NCI-H226 (cell line): Measurements from ENCODE around the gene ZBTB21.

Experiments
- DNase-seq: peaks from one replicate; pipeline ENCODE4 v3.0.0-alpha.2; 2015

ZBTB21 gene

DNA sequence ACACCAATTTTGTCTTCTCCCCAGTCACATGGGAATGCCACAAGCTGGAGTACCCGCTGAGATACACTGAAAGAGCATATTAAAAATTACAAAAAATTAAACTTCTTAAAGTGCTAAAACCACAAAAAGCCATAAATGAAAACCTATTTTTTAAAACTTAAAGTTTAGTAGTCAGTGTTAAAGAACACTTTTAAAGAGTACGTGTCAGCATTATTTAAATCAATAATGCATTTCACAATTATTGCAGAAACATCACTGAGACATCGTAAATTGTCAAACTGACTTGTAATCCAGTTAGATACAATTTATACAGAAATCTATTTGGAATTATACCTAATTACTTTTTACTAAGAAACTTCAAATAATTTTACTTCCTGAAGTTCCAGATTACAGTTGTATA is 22.9 kb downstream of the ZBTB21 start:
- no peak for DNase-seq

DNA sequence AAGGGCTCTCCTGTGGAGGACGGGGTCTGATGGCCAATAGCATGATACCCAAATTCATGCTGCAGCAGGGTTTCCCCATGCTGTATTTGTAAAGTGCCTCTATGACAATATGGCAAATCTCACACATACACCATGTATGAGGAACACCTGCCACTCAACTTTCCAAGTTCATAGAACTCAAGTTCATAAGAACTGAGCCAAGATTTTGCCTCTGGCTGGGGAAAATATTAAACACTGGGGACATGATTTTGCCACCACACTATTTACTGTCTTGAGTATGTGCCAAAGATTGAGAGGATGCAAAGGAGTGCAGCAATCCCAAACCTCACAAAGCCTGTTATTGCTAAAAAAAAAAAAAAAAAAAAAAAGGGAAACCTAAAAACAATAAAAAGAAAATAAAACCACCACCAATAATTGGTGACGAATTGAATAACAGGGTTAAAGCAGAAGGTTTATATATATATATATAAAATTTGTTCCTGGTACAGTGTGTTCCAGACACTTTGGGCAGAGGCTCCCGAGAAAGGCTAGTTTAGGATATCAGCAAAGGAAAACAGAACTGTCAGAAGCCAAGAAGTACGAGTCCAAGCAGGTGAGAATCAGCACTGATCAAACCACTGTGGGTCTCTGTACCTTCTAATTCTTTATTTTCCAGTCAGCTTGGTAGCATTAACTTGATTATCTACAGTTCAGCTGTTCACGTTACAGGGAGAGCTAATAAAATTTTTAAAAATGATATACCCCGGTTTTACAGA is 24.3 kb downstream of the ZBTB21 start:
- DNase-seq, result no peak

DNA sequence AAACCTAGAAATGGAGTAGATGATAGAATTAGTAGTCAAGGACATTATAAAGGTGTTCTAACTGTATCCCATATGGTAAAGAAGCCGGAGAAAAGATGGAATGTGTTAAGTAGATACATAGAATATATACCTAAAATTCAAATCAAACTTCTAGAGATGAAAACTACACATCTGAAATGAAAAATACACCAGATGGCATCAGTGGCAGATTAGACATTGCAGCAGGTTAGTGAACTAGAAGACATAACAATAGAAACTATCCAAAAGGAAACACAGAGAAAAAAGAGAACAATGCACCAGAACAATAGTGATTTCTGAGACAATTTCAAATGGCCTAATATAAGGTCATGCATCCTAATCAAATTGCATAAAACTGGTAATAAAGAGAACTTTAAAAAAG is 26.9 kb downstream of the ZBTB21 start:
- no peak for DNase-seq

DNA sequence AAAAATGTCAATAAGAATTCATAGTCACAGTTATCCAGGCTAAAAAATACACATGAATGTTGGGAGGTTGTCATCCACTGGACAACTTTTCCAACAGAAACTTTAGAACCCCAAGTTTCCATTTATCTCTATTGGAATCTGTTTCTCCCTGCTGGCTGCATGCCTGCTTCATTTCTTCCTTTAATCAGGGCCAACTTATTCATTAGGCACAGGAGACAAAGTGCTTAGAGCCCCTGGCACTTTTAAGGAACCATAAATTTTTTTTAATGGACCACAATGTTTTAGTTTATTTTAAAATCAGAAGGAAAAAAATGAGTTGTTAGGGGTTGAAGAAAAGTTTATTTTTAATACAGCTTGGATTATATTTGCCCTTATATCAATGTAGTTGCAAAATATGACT is 29.6 kb downstream of the ZBTB21 start:
- no peak for DNase-seq

DNA sequence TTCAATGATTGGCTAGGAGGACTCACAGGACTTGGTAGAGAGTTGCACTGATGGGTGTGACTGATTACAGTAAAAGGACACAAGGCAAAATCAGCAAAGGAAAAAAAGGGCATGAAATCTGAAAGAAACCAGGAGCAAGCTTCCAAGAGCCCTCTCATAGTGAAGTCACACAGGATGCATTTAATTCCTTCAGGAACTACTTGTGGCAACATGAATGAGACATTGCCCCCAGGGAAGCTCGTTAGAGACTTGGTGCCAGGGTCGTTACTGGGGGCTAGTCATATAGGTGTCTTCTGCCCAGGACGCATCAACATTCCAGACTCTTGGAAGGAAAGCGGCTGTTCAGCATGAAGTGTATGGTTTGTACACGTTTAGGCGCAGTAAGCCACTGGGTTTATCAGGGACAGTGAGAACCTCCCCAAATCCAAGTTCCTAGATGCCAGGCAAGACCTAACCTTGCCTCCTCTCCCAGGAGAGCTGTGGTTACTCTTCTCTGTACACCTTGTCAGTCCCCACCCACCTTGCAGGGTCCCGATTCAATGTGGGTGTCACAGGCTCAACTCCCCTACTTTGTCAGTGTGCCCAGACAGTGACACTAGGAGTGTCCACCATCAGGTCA is 30.3 kb downstream of the ZBTB21 start:
- DNase-seq, result no peak

DNA sequence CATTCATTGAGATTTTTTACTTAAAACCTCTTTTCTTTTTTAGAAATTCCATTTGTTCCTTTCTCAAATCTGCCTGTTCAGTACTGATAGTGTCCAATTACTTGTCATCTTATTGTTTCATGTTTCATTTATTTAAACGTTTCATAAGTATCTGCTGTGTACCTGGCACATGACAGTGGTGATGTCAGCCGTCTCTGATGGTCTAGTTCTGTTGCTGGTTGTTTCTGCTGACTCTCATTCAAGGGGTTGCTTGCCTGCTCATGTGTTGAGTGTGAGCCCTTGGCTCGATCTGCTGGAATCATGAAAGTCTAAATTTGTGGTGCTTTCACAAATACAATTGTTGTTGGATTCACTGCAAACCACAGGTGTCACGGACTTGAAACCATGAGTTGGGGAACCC is 30.8 kb downstream of the ZBTB21 start:
- no peak for DNase-seq

DNA sequence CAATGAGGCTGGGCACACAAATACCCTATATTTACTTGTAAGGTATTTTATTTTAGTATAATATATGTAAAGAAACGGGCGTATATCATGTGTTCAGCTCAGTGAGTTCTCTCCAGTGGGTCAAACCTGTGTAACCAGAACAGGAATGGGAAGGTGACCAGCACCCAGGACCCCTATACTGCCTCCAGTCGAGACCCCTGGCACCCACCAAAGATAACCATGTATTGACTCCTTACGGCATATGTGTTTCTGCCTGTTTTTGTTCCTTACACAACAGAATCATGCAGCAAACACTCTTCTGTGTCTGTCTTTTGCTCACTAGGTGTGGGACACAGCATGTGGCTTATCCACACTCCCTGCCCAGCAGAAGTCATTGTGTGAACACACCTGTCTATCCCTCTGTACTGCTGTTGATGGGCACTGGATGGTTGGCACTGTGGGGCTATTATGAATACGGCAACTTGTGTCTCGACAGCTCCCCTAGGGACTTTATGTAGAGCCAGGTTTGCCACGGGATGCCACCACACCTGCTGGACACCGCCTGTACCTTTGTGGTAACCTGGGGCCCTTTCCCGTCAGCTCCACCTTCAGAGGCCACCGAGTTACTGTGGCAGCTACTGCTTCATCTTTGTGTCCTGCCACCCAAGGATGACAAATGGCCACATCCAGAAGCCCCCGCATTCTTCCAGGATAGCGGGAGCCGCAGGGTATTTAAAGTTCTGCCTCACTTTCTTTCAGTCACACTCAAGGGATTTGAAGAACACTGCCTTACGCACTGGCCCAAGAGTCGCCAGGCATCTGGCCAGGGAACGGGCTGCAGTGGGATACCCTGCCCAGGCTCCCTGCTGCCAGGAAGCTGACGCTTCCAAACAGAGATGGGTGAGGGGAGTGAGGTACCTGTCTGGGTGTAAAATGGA is 32.9 kb downstream of the ZBTB21 start:
- DNase-seq, result no peak

DNA sequence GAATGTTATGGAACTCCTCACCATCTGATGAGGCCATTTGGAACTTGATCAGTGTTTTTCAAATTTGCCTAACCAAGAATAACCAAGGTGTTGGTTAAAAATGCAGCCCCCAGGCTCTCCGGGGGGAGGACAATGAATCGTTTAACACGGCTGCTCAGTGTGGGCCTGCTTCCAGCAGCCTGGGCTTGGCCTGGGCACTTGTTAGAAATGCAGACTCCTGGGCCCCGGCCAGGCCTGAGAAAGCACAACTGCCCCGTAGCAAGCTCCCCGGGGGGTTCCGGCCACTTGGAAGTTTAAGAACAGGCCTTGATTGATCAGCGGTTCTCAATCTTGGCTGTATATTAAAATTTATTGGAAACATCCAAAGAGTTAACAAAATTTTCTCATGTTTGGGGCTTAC is 33.5 kb downstream of the ZBTB21 start:
- no peak for DNase-seq

DNA sequence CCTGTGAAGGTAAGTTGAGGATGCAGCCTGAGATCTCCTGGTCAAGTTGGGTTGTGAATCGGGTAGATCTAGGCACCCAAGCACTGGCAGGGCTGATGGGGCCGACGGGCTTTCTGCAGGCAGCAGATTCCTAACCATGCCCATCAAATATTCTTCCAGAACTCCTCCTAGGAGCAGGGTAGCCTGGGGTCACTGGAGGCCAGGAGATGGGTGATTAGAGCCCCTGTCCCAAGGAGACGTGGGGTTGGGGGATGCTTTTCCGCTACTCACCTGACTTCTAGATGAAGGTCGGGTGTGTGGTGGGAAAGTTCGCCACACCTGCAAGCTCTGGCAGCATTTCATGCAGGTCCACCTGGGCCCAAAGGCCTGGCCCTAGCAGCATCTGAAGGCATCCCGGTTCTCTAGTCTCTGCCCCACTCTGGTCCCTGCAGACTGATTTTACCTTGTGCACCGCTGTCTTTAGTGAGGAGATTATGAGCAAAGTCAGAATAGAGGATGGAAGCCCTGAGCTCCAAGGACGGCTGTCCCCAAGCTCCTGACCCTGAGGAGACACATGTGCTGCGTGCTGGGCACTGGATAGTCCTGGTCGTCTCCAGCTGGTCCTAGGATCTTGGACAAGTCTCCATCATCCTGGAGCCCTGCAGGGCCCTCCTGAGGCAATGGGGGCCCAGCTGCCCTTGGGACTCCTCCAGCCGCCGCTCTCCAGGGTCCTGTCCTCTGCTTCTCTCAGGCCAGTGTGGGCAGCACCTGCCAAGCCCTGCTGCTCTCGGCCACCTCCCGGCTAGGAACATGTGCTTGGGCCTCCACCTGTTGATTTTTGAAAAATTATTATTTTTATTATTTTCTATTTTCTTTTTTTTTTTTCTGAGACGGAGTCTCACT is 34.5 kb downstream of the ZBTB21 start:
- DNase-seq, result no peak

DNA sequence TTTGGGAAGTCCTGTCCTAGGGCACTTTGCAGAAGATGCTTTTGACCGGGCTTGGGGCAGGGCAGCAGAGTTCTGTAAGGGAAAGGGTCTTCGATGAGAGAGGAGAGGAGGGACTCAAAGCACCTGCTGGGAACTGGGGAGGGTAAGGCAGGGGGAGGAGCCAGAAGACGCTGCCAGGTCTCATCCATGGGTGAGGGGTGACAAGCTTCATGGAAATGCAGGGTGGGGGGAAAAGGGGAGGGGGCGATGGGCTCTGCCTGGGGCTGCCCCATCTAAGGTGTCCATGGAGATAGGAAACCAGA is 35.5 kb downstream of the ZBTB21 start:
- no peak for DNase-seq

DNA sequence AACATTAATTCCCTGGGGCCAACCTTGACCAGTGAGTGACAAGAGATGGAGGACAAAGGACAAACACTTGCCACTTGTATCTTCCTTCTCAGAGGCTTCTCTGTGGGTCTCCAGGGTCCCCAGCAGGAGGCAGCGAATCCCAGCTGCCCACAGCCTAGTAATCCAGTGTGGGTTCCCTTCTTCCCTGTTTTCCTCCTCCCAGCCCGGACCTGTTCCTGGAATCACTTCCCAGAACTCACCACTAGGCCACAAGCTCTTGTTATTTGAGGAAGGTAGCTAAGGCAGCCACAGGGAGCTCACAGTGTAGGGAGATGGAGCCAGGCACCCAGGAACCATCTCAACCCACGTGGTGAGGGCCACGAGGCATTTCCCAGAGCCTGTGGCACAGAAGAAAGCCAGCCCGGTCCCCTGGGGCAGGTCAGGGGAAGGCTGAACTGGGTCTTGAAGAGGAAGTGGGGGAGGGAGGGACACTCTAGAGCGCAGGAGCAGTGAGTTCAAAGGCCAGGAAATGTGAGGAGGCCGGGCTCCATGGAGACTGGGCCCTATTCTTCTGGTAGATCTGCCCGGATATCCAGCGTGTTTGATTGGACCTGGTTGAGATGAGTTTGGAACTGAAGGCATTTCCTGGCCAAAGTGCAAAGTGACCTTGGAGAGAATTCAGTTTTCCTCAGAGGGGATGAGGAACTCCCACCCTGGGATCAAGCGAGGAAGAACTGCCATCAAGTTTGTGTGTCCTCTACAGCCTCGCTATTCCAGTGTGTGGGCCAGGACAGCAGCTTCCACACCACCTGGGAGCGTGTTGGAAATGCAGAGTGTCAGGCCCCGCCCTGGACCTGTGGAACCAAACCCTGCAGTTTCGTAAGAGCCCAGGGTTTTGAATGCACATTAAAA is 36.1 kb downstream of the ZBTB21 start:
- no peak for DNase-seq

DNA sequence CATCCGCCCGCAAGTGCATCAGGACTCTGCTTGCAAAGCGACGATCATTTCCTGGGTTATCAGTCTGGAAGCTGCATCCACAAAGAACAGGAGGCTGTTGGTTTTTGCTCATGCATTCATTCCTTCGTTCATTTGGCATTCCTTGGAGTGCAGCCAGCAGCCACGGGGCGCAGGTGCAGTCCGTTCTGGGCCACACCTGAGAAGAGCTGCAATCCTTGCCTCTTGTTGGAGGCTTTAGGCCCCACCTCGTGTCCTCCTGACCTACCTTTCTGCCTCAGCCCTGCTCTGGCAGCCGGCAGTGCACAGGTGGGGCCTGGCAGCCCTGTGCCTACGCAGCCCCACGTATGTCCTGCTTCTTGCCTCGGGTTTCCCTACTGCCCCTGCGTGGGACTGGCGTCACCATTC is 36.7 kb downstream of the ZBTB21 start:
- no peak for DNase-seq

DNA sequence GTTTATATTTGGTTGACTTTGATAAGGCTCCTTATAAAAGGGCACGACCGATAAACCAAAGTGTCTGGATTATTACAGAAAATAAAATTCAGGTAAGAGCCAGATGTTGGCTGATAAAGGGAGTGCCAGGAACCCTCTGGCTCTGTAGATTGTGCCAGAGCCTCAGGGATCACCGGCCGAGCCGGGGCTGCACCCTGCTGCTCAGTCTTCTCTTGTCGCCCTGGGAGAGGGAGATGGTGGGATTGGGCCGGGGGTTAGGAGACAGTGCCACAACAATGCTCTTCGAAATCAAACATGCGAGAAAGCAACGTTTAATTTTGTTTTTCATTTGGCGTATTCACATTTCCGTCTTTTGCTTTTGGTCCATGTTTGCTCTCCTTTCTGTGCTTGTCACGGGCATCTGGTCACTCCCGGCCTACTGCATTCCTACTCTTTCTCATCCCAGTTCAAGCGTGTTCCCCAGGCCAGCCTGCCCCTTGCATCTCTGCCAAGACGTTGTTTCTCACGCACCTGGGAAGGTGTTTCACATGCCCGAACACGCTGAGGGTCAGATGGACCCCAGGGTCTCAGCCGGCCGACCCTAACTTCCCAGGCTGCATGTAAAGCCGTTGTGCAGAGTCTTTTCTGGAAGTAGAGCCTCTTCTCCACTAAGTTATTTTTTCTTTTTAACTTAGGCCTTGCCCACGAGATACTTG is 37.5 kb downstream of the ZBTB21 start:
- DNase-seq, result no peak

DNA sequence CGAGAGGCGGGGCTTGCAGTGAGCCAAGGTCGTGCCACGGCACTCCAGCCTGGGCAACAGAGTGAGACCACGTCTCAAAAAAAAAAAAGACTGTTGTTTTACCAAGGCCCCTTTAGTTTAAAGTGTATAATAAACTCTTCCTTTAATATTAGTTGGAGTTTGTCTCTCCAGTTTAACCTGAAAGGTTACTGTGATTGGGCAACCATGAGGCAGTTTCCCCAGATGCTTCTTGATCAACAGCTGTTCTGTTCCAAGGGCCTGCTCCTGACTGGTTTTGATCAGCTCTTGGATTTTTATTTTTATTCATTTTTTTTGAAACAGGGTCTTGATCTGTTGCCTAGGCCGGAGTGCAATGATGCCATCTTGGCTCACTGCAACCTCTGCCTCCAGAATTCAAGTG is 38.3 kb downstream of the ZBTB21 start:
- DNase-seq, result no peak

DNA sequence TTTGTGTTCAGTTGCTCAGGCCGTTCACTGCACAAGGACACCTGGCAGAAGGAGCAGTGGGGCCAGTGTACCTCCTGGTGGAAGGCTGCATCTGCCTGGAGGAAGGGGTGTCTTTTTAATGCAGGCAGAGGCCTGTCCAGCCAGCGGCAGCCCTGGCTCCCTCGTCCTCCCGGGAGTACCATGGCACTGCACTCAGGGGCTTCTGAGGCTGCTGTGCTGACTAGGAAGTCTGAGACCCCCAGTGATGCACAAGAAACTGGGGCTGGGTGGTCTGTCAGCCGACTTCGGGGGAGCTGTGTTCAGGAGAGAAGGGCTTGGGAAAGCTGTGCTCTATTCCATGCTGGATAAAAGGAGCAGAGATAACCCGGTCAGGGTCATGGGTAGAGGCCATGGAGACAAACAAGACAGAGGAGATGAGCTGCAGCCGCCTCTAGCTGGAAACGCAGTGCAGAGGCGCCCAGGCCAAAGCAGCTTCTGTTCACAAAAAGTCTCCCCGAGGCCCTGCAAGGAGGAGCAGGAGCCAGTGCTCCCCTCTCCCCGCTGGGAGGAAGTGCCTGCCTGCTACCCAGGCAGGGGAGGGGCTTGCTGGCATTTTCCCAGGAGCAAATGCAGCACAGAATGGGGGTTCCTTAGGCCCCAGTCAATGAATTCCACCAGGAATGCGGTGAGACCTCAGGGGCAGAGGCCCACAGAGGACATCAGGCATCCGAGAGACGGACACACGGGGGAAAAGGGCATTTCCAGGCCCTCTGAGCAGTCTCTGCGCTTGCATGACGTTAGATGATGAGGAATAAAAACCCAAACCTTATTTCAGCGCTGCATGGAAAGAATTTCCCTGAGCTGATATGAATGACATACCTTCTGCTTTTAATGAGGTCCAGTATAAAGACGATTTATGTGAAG is 39.2 kb downstream of the ZBTB21 start:
- no peak for DNase-seq

DNA sequence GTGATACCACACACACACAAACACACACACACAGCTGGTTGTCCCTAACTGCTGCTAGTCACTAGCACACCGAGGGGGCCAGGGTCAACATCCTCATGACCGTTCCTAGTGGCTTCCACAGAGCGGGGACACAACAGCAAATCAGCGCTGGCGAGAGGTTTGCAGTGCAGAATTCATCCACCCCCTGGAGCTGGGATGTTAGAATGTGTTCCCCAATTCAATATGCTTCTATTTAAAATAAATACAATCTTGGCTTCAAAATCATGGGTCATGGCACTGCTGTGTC is 40.1 kb downstream of the ZBTB21 start:
- no peak for DNase-seq

DNA sequence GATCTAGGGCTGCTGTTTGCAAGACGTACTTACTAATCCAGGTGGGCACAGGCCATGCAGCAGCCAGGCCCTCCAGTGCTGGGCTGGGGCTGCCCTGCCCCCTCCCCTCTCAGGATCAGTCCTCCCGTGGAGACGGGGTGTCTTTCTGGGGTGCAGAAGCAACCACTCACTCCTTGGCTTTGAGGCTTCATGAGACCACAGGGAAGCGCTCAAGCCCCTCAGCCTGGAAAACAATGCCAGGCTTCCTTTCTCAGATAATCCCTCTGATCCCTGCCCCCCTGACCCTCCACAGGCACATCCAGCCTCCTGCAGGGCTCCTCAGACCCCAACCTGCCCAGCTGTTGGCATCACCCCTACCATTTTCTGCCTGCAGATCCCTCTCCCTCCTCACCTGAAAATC is 42.5 kb downstream of the ZBTB21 start:
- no peak for DNase-seq

DNA sequence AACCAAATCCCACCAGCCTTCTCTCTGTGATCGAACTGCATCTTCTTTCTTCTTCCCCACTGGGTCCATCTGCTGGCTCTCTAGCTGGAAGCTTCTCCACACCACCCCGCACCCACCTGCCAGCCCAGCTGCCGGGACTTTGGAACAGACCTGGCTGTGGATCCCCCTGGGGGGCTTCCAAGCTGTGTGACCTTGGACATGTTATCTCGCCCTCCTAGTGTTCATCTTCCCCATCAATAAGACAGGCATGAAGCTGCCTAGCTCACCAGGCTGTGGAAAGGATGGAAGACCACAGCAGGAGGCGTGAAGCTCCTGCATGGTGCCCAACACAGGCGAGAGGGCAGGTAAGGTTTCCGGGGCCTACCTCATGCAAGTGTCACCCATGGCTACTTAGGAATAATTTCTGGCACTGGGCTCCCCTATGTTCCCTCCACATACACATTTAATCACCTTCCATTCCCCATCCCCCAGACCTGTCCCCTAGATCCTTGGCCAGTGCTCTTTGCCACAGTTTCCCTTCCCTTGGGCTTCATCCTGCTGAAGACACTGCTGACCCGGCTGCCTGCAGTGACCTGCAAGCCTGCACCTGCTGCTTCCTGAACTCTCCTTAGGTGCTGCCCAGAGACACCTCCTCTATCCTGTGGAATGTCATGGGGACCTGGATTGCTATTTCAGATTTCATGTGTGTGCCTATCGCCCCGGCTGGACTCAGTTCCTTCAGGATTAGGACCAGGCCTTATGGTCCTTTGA is 43.1 kb downstream of the ZBTB21 start:
- DNase-seq, result no peak

DNA sequence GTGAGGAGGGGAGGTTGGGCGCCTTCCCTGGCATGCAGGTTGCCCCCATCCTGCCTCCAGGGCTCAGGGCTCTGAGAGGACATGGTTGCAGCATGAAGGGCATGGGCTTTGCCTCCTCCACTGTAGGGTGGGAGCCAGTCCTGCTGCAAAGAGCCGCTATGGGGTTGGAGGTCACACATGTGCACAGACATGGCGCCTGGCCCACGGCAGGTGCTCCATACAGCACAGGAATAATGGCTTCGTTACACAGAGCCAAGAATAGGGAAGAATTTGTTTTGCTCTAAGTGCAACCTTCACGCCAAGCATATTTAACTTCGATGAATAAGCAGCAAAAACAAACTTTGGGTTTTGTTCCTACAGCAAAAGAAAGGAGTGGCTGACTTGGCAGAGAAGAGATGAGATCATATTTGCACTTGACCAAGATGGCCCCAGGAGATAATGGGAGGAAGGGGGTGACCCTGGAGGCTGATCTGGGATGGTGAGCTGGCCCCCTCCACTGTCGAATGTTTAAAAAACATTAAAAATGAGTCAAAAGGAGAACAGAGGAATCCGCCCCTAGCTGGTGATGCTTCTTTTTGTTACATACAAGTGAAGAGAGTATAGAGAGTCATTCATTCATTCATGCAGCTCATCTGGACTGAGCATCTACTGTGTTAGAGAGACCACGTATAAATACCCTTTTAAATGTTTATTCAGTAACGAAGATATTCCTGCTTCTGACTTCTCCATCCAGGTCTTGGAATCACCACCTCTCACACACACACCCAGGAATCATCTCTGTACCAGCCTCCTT is 43.9 kb downstream of the ZBTB21 start:
- DNase-seq, result no peak
